CD4-positive, alpha-beta T cell (primary cell): ENCODE results near the gene RIPOR3. TPM values are rescaled to one million over a fixed set of nuclear protein-coding genes. Genes with fewer than 3 reads are reported as not detected.

Experiments
- ATAC-seq: fragments of 200-7000 bp; cut with Tn5 transposase; one replicate; pipeline ENCODE4 v1.10.0; 2022; ENCODE audit warnings: mild to moderate bottlenecking; ENCODE audit not compliant: poor library complexity
- CTCF ChIA-PET: fragments of 350-600 bp; sonication (Branson Sonifier 250); formaldehyde crosslinking; loops from one replicate; lab custom pipeline; 2021; ENCODE audit warnings: antibody characterized with exemption, inconsistent platforms; lab: Charles Lee
- POLR2A ChIA-PET: fragments of 350-600 bp; sonication (Branson Sonifier 250); formaldehyde crosslinking; loops from one replicate; lab custom pipeline; 2021; ENCODE audit warnings: antibody characterized with exemption, inconsistent platforms; lab: Charles Lee
- DNase-seq, 14 experiments: peaks; one replicate each; pipeline ENCODE4 v3.0.0-alpha.2; 2013 to 2020; ENCODE audit warnings: mixed read lengths in 2 of 14
- H3K27ac ChIP-seq, 2 donors: one replicate each; pipeline versions ENCODE4 v1.5.1 to v1.7.0; 2013; ENCODE audit warnings: low read length in 2 of 2, low read depth in 1 of 2, mild to moderate bottlenecking in 1 of 2
- H3K27me3 ChIP-seq, 2 experiments: 1 replicate in 1 of 2; 2 replicates in 1 of 2; pipeline versions ENCODE4 v1.6.1 to v1.7.0; 2013; ENCODE audit warnings: low read length in 2 of 2, control low read depth in 1 of 2, mild to moderate bottlenecking in 1 of 2, moderate library complexity in 1 of 2; ENCODE audit not compliant: insufficient read depth in 2 of 2, control insufficient read depth in 1 of 2
- H3K36me3 ChIP-seq: one replicate; pipeline ENCODE4 v1.6.1; 2013; ENCODE audit warnings: low read length, control low read depth; ENCODE audit not compliant: insufficient read depth
- H3K4me1 ChIP-seq: one replicate; pipeline ENCODE4 v1.6.1; 2013; ENCODE audit warnings: low read length, control low read depth; ENCODE audit not compliant: insufficient read depth
- H3K4me3 ChIP-seq: one replicate; pipeline ENCODE4 v1.5.1; 2013; ENCODE audit warnings: mild to moderate bottlenecking, low read length, moderate library complexity
- H3K9me3 ChIP-seq, 2 experiments: 1 replicate in 1 of 2; 2 replicates in 1 of 2; pipeline versions ENCODE4 v1.6.1 to v1.7.0; 2013; ENCODE audit warnings: low read length in 2 of 2, mild to moderate bottlenecking in 2 of 2, control low read depth in 1 of 2, moderate library complexity in 1 of 2; ENCODE audit not compliant: control insufficient read depth in 1 of 2, insufficient read depth in 1 of 2
- H3K27ac Mint-ChIP-seq: one replicate; pipeline ENCODE4 v1.8.0; 2020; ENCODE audit warnings: mixed read lengths
- H3K27me3 Mint-ChIP-seq: one replicate; pipeline ENCODE4 v1.8.0; 2021; ENCODE audit warnings: mixed read lengths
- H3K36me3 Mint-ChIP-seq: one replicate; pipeline ENCODE4 v1.8.0; 2021; ENCODE audit warnings: low read depth, mixed read lengths
- H3K4me1 Mint-ChIP-seq: one replicate; pipeline ENCODE4 v1.8.0; 2021; ENCODE audit warnings: low read depth, mixed read lengths
- H3K4me3 Mint-ChIP-seq: one replicate; pipeline ENCODE4 v1.8.0; 2020; ENCODE audit warnings: mild to moderate bottlenecking, mixed read lengths
- H3K9me3 Mint-ChIP-seq: one replicate; pipeline ENCODE4 v1.8.0; 2020; ENCODE audit warnings: mixed read lengths
- intact Hi-C, 2 experiments: fragments of 100-400 bp; cut with DNase I in 1 of 2; cut with micrococcal nuclease in 1 of 2; formaldehyde crosslinking; loops; one replicate each; pipeline versions ENCODE4 v1.15.1 to v1.9.0; 2023 to 2025; cut with DNase I, micrococcal nuclease
- total RNA-seq, 174 experiments: library from RNA in 2 of 174; stranded (reverse) in 2 of 174; gene quantifications; one replicate each; pipeline ENCODE4 v1.2.3 and lab custom pipeline; 2021 to 2026
- TF ChIP-seq, protein P1 (sequence below): fragments of 200-600 bp; IDR thresholded peaks from one replicate; pipeline ENCODE4 v1.8.0; 2022; ENCODE audit warnings: antibody characterized with exemption, mild to moderate bottlenecking

RIPOR3 gene
- total RNA-seq, 2 experiments from 2014 or later = not detected

DNA sequence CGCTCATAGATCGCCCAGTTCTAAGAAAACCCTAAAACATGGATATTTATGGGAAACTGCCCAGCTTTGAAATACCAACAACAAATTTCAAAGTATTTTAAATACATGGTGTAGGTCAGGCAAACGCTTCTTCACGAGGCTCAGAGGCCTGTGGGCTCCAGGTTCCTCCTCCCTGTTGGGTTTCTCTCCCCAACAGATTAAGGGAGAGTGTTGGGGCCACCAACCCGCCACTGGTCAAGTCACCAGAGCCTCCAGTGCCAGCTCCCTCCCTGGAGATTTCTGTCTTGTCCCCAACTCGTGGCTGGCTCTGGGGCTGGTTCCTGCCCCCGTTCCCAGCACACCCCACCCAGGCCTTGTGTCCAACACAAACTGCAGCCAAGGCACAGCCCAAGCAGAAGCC, 93.3 kb downstream of the RIPOR3 start:
- no peaks in the 10 kb centered on the region for H3K36me3 ChIP-seq
- H3K9me3 Mint-ChIP-seq = no peaks in the 10 kb centered on the region
- H3K4me1 Mint-ChIP-seq = peaks cover 8% of the 10 kb centered on the region
- no peak for ATAC-seq
- peaks cover 0 to 8% of the 10 kb centered on the region in 2 experiments for H3K9me3 ChIP-seq
- H3K27me3 Mint-ChIP-seq = peaks cover 3% of the 10 kb centered on the region
- no peak overlapping the region for H3K27ac Mint-ChIP-seq
- intact Hi-C loops = no loop called here
- no peaks in the 10 kb centered on the region for H3K27me3 ChIP-seq
- no peak overlapping the region for H3K4me3 ChIP-seq
- H3K36me3 Mint-ChIP-seq = no peaks in the 10 kb centered on the region
- peaks cover 9% of the 10 kb centered on the region for H3K4me1 ChIP-seq
- H3K4me3 Mint-ChIP-seq = no peak overlapping the region
- CTCF ChIA-PET = interaction anchor here (1.9 kb wide), 1 partner anchor 10 kb away, joined by 5 read pairs; no protein-coding TSS in a partner anchor
- POLR2A ChIA-PET = no interaction called here
- H3K27ac ChIP-seq = no peak overlapping the region
- TF ChIP-seq, protein P1, sequence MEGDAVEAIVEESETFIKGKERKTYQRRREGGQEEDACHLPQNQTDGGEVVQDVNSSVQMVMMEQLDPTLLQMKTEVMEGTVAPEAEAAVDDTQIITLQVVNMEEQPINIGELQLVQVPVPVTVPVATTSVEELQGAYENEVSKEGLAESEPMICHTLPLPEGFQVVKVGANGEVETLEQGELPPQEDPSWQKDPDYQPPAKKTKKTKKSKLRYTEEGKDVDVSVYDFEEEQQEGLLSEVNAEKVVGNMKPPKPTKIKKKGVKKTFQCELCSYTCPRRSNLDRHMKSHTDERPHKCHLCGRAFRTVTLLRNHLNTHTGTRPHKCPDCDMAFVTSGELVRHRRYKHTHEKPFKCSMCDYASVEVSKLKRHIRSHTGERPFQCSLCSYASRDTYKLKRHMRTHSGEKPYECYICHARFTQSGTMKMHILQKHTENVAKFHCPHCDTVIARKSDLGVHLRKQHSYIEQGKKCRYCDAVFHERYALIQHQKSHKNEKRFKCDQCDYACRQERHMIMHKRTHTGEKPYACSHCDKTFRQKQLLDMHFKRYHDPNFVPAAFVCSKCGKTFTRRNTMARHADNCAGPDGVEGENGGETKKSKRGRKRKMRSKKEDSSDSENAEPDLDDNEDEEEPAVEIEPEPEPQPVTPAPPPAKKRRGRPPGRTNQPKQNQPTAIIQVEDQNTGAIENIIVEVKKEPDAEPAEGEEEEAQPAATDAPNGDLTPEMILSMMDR = no peak
- no peak for DNase-seq

DNA sequence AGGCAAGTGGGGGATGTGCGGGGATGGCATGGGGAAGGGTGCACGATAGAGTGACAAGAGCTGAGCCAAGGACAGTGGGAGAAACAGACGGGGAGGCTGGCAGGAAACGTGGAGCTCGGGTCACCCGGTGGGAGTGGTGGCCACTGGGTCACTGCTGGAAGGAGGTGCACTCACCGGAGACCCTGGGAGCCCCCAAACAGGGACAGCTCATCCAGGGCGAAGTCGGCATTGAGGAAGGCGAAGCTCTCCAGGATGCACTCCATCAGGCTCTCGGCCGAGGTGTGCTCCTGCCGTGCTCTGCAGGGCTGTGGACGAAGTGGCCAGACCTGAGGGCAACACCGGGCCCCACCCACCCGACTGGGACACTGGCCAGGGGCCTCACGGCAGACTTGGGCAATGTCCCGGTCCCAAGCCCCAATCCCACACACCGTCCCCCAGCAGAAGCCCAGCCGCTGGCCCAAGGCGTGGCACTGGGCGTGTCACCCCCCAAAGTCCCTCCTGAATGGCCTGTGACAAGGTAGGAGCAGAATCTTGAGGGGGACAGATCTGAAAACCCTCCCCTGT, 93.9 kb downstream of the RIPOR3 start:
- Histone ChIP-seq H3K27ac (no peak overlapping the region), H3K9me3 (peaks cover 0 to 4% of the 10 kb centered on the region in 2 experiments), H3K4me3 (no peak overlapping the region), H3K4me1 (peaks cover 9% of the 10 kb centered on the region), H3K27me3 (no peaks in the 10 kb centered on the region), H3K36me3 (no peaks in the 10 kb centered on the region)
- H3K4me3 Mint-ChIP-seq = no peak overlapping the region
- intact Hi-C loops = no loop called here
- no peaks in the 10 kb centered on the region for H3K9me3 Mint-ChIP-seq
- TF ChIP-seq, protein P1 = no peak
- no peak overlapping the region for H3K27ac Mint-ChIP-seq
- ATAC-seq (no peak), DNase-seq (no peak)
- peaks cover 3% of the 10 kb centered on the region for H3K27me3 Mint-ChIP-seq
- H3K4me1 Mint-ChIP-seq = peaks cover 8% of the 10 kb centered on the region
- H3K36me3 Mint-ChIP-seq = no peaks in the 10 kb centered on the region
- POLR2A ChIA-PET = no interaction called here
- CTCF ChIA-PET = no interaction called here

DNA sequence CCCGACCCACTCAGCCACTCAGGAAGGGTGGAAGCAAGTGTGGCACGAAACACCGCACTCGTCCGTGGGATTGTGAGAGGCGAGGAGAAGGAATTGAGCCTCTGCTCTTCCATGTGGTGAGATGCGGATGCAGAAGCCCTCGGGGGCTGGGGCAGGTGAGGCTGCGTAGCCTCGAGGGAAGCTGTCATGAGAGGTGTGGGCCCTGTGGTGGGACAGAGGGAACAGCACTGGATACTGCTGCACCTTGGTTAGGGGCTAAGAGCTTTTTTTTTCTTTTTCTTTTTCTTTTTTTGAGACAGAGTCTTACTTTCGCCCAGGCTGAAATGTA, 94.7 kb downstream of the RIPOR3 start:
- H3K9me3 Mint-ChIP-seq = no peaks in the 10 kb centered on the region
- no peak overlapping the region for H3K27ac Mint-ChIP-seq
- Histone ChIP-seq H3K9me3 (no peaks in the 10 kb centered on the region), H3K4me1 (peaks cover 9% of the 10 kb centered on the region), H3K4me3 (no peak overlapping the region), H3K36me3 (no peaks in the 10 kb centered on the region), H3K27me3 (no peaks in the 10 kb centered on the region), H3K27ac (no peak overlapping the region)
- no peak for ATAC-seq
- H3K36me3 Mint-ChIP-seq = no peaks in the 10 kb centered on the region
- no peak for DNase-seq
- no peak overlapping the region for H3K4me3 Mint-ChIP-seq
- H3K4me1 Mint-ChIP-seq = peaks cover 8% of the 10 kb centered on the region
- H3K27me3 Mint-ChIP-seq = peaks cover 3% of the 10 kb centered on the region
- ChIA-PET CTCF (no interaction called here), POLR2A (no interaction called here)
- TF ChIP-seq, protein P1 = no peak
- intact Hi-C loops = no loop called here
